Fibroblast of peridontal ligament (primary cell): ENCODE data around the gene TMEM200C.

Experiments
- DNase-seq: peaks from one replicate; pipeline ENCODE4 v3.0.0-alpha.2; 2010; ENCODE audit errors: extremely low read depth

Gene TMEM200C

GRCh38 chr18:5895299-5895875, at the start of gene TMEM200C:
Gene TMEM200C (minus strand): TSS chr18:5895522. CDS start chr18:5892063, 3,459 bp downstream.
- DNase-seq: no peak

- no peak for DNase-seq
Measured at GRCh38 chr18:5944448-5944847, 49.1 kb upstream of the TMEM200C start.

- peak; percentile 7 for DNase-seq
Measured at GRCh38 chr18:5943514-5943913, 48.2 kb upstream of the TMEM200C start.

- DNase-seq: no peak
Measured at GRCh38 chr18:5942591-5942990, 47.3 kb upstream of the TMEM200C start.

- no peak for DNase-seq
Measured at GRCh38 chr18:5941890-5942289, 46.6 kb upstream of the TMEM200C start.

- DNase-seq: no peak
Measured at GRCh38 chr18:5939801-5940667, 44.7 kb upstream of the TMEM200C start.

GRCh38 chr18:5937795-5938194, 42.5 kb upstream of the TMEM200C start:
- DNase-seq: no peak

- no peak for DNase-seq
Measured at GRCh38 chr18:5937121-5937520, 41.8 kb upstream of the TMEM200C start.

GRCh38 chr18:5930789-5931188, 35.5 kb upstream of the TMEM200C start:
- DNase-seq: no peak

- DNase-seq: no peak
Measured at GRCh38 chr18:5918205-5918858, 23.0 kb upstream of the TMEM200C start.

GRCh38 chr18:5914951-5915350, 19.6 kb upstream of the TMEM200C start:
- DNase-seq: no peak

- DNase-seq: no peak
Measured at GRCh38 chr18:5914016-5914415, 18.7 kb upstream of the TMEM200C start.

GRCh38 chr18:5912566-5912965, 17.2 kb upstream of the TMEM200C start:
- DNase-seq: no peak

GRCh38 chr18:5909125-5909524, 13.8 kb upstream of the TMEM200C start:
- peak; percentile 34 for DNase-seq

GRCh38 chr18:5903386-5903785, 8.1 kb upstream of the TMEM200C start:
- DNase-seq: no peak

GRCh38 chr18:5900262-5900661, 4.9 kb upstream of the TMEM200C start:
- DNase-seq: no peak

- DNase-seq: no peak
Measured at GRCh38 chr18:5899835-5900234, 4.5 kb upstream of the TMEM200C start.

- DNase-seq: peak; percentile 9
Measured at GRCh38 chr18:5895876-5896740, 786 bp upstream of the TMEM200C start.

GRCh38 chr18:5894611-5895298, 567 bp downstream of the TMEM200C start:
- peak; percentile 3 for DNase-seq

GRCh38 chr18:5893956-5894610, 1.2 kb downstream of the TMEM200C start:
- DNase-seq: no peak
